SK-N-SH treated with all-trans-retinoic acid at 6 μM for 48 hours (cell line): ENCODE measurements around the gene ANP32B.

Experiments used
- ATAC-seq: fragments of 200-7000 bp; cut with Tn5 transposase; 3 replicates; pipeline ENCODE4 v1.9.1; 2020; ENCODE audit warnings: mild to moderate bottlenecking, moderate library complexity
- BACH2 ChIP-seq: fragments of 250-450 bp; sonication (Bioruptor Pico); IDR thresholded peaks from 2 replicates; pipeline ENCODE4 v1.9.0; 2021; ENCODE audit warnings: mild to moderate bottlenecking, borderline replicate concordance
- CREB5 ChIP-seq: fragments of 250-450 bp; sonication (Bioruptor Pico); IDR thresholded peaks from 2 replicates; pipeline ENCODE4 v1.5.1; 2020; ENCODE audit warnings: low read depth, mild to moderate bottlenecking, moderate library complexity
- CSDC2 ChIP-seq: fragments of 250-450 bp; sonication (Bioruptor Pico); IDR thresholded peaks from 2 replicates; pipeline ENCODE4 v1.5.0; 2020; ENCODE audit warnings: mild to moderate bottlenecking, moderate library complexity
- CSRNP3 ChIP-seq: fragments of 250-450 bp; sonication (Bioruptor Pico); IDR thresholded peaks from 2 replicates; pipeline ENCODE4 v1.5.1; 2021; ENCODE audit warnings: mild to moderate bottlenecking, moderate library complexity
- ESRRG ChIP-seq: fragments of 250-450 bp; sonication (Bioruptor Pico); IDR thresholded peaks from 2 replicates; pipeline ENCODE4 v1.6.1; 2021; ENCODE audit warnings: mild to moderate bottlenecking
- GLIS3 ChIP-seq: fragments of 250-450 bp; sonication (Bioruptor Pico); IDR thresholded peaks from 2 replicates; pipeline ENCODE4 v1.5.0; 2020; ENCODE audit warnings: mild to moderate bottlenecking, moderate library complexity
- ISL1 ChIP-seq: fragments of 250-450 bp; sonication (Bioruptor Pico); IDR thresholded peaks from 2 replicates; pipeline ENCODE4 v2.1.2; 2022; ENCODE audit warnings: mild to moderate bottlenecking, moderate library complexity
- OSR1 ChIP-seq: fragments of 250-450 bp; sonication (Bioruptor Pico); IDR thresholded peaks from 2 replicates; pipeline ENCODE4 v1.8.0; 2022; ENCODE audit warnings: moderate library complexity, mild to moderate bottlenecking, inconsistent platforms
- PATZ1 ChIP-seq: fragments of 250-450 bp; sonication (Bioruptor Pico); IDR thresholded peaks from 2 replicates; pipeline ENCODE4 v1.8.0; 2020; ENCODE audit warnings: mild to moderate bottlenecking, moderate library complexity, borderline replicate concordance
- RARB ChIP-seq: fragments of 250-450 bp; sonication (Bioruptor Pico); IDR thresholded peaks from 2 replicates; pipeline ENCODE4 v1.8.0; 2021; ENCODE audit warnings: mild to moderate bottlenecking, moderate library complexity
- SNAI2 ChIP-seq: fragments of 250-450 bp; sonication (Bioruptor Pico); IDR thresholded peaks from 2 replicates; pipeline ENCODE4 v1.5.0; 2020; ENCODE audit warnings: mild to moderate bottlenecking, moderate library complexity
- TCF4 ChIP-seq: fragments of 250-450 bp; sonication (Bioruptor Pico); IDR thresholded peaks from 2 replicates; pipeline ENCODE4 v1.8.0; 2021; ENCODE audit warnings: mild to moderate bottlenecking, moderate library complexity, borderline replicate concordance
- TOX ChIP-seq: fragments of 250-450 bp; sonication (Bioruptor Pico); IDR thresholded peaks from 2 replicates; pipeline ENCODE4 v1.8.0; 2021; ENCODE audit warnings: mild to moderate bottlenecking, moderate library complexity, borderline replicate concordance
- TSHZ2 ChIP-seq: fragments of 250-450 bp; sonication (Bioruptor Pico); IDR thresholded peaks from 2 replicates; pipeline ENCODE4 v1.5.0; 2020; ENCODE audit warnings: mild to moderate bottlenecking, moderate library complexity
- ZFP3 ChIP-seq: fragments of 250-450 bp; sonication (Bioruptor Pico); IDR thresholded peaks from 2 replicates; pipeline ENCODE4 v1.5.0; 2020; ENCODE audit warnings: mild to moderate bottlenecking, moderate library complexity
- ZFP30 ChIP-seq: fragments of 450-650 bp; formaldehyde crosslinking; IDR thresholded peaks from 2 replicates; pipeline ENCODE4 v1.5.0; 2022; ENCODE audit warnings: mild to moderate bottlenecking, moderate library complexity
- ZNF565 ChIP-seq: fragments of 450-650 bp; formaldehyde crosslinking; conservative IDR thresholded peaks from 2 replicates; pipeline ENCODE4 v1.5.0; 2020; ENCODE audit warnings: low read depth, mild to moderate bottlenecking, moderate library complexity
- ZNF70 ChIP-seq: fragments of 450-650 bp; formaldehyde crosslinking; IDR thresholded peaks from 2 replicates; pipeline ENCODE4 v1.5.0; 2020; ENCODE audit warnings: mild to moderate bottlenecking, moderate library complexity
- ZNF8 ChIP-seq: fragments of 450-650 bp; formaldehyde crosslinking; IDR thresholded peaks from 2 replicates; pipeline ENCODE4 v1.5.0; 2020; ENCODE audit warnings: mild to moderate bottlenecking, moderate library complexity

Gene ANP32B

GRCh38 chr9:97962575-97962974 lies 20.6 kb upstream of the ANP32B start:
- no peak for TF ChIP-seq ZFP3
- no peak for TF ChIP-seq PATZ1
- TF ChIP-seq OSR1, result no peak
- no peak for TF ChIP-seq ISL1 (CRISPR knock-in tag)
- TF ChIP-seq ZNF565 (CRISPR knock-in tag), result no peak
- no peak for TF ChIP-seq CSRNP3 (CRISPR knock-in tag)
- no peak for TF ChIP-seq ZNF8 (CRISPR knock-in tag)
- ATAC-seq, result no peak

GRCh38 chr9:97963232-97963631 lies 19.9 kb upstream of the ANP32B start:
- ATAC-seq, result no peak
- no peak for TF ChIP-seq GLIS3 (CRISPR knock-in tag)
- no peak for TF ChIP-seq TSHZ2 (CRISPR knock-in tag)
- no peak for TF ChIP-seq CSRNP3 (CRISPR knock-in tag)
- no peak for TF ChIP-seq ZNF8 (CRISPR knock-in tag)
- no peak for TF ChIP-seq SNAI2 (CRISPR knock-in tag)
- TF ChIP-seq OSR1, result no peak
- no peak for TF ChIP-seq ZFP30 (CRISPR knock-in tag)
- no peak for TF ChIP-seq ZNF565 (CRISPR knock-in tag)
- no peak for TF ChIP-seq TCF4
- no peak for TF ChIP-seq BACH2 (CRISPR knock-in tag)
- no peak for TF ChIP-seq TOX (CRISPR knock-in tag)
- no peak for TF ChIP-seq ESRRG (CRISPR knock-in tag)
- TF ChIP-seq ZNF70 (CRISPR knock-in tag), result no peak
- no peak for TF ChIP-seq RARB

GRCh38 chr9:97964901-97965300 lies 18.2 kb upstream of the ANP32B start:
- TF ChIP-seq ZNF565 (CRISPR knock-in tag) (no peak), SNAI2 (CRISPR knock-in tag) (no peak), CREB5 (CRISPR knock-in tag) (no peak), PATZ1 (no peak), ZFP30 (CRISPR knock-in tag) (no peak), GLIS3 (CRISPR knock-in tag) (no peak), CSDC2 (CRISPR knock-in tag) (no peak), TSHZ2 (CRISPR knock-in tag) (no peak)
- ATAC-seq, result no peak
